Kidney (tissue), 14 donors: ENCODE results near the gene CANX. TPM values are rescaled to one million over a fixed set of nuclear protein-coding genes. Genes with fewer than 3 reads are reported as not detected.
A peak's percentile ranks its signal among the peaks of the same experiment; 100 is the strongest.

ENCODE experiments used
- DNase-seq, 5 donors: peaks; one replicate each; pipeline ENCODE4 v3.0.0-alpha.2; 2013 to 2020
- FAIRE-seq: peaks from 2 replicates; lab custom pipeline; 2012; peaks lifted over from hg19 to GRCh38; lab: Jason Lieb, UNC
- H3K27ac ChIP-seq, 2 donors: one replicate each; pipeline ENCODE4 v1.7.0; 2013; ENCODE audit warnings: low read depth in 2 of 2, low read length in 2 of 2, inconsistent platforms in 1 of 2
- H3K27me3 ChIP-seq: one replicate; pipeline ENCODE4 v1.7.1; 2013; ENCODE audit warnings: low read length, inconsistent platforms; ENCODE audit not compliant: control insufficient read depth, insufficient read depth
- H3K36me3 ChIP-seq, 3 donors: one replicate each; pipeline versions ENCODE4 v1.7.0 to v1.7.1; 2013; ENCODE audit warnings: low read length in 3 of 3, control low read depth in 1 of 3, inconsistent platforms in 1 of 3; ENCODE audit not compliant: insufficient read depth in 3 of 3, control insufficient read depth in 2 of 3
- H3K4me1 ChIP-seq, 3 donors: one replicate each; pipeline versions ENCODE4 v1.7.0 to v1.7.1; 2013; ENCODE audit warnings: low read length in 3 of 3, inconsistent platforms in 1 of 3, low read depth in 1 of 3; ENCODE audit not compliant: control insufficient read depth in 2 of 3, insufficient read depth in 2 of 3
- H3K4me3 ChIP-seq, 3 donors: one replicate each; pipeline versions ENCODE4 v1.7.0 to v1.8.1; 2013; ENCODE audit warnings: low read length in 3 of 3, control low read depth in 1 of 3, inconsistent platforms in 1 of 3
- H3K9ac ChIP-seq, 3 donors: one replicate each; pipeline versions ENCODE4 v1.7.0 to v1.7.1; 2013; ENCODE audit warnings: low read length in 3 of 3, control low read depth in 1 of 3, inconsistent platforms in 1 of 3
- H3K9me3 ChIP-seq, 3 donors: one replicate each; pipeline versions ENCODE4 v1.7.0 to v1.7.1; 2013; ENCODE audit warnings: low read length in 3 of 3, control low read depth in 1 of 3, inconsistent platforms in 1 of 3; ENCODE audit not compliant: control insufficient read depth in 2 of 3, insufficient read depth in 1 of 3
- intact Hi-C: fragments of 100-400 bp; cut with DNase I; formaldehyde crosslinking; loops from one replicate; pipeline ENCODE4 v1.11.1; 2022
- polyA plus RNA-seq: library from polyadenylated mRNA; stranded (reverse); fragments of 350-450 nt; fragmentation: Illumina TruSeq; extraction: RNeasy Lipid Tissue Mini Kit (QIAGEN cat#74804); gene quantifications from one replicate; pipeline ENCODE4 v1.2.3, GENCODE V29; 2014; ENCODE audit warnings: low read depth, low replicate concordance; ENCODE audit not compliant: insufficient read depth
- total RNA-seq: library from RNA; stranded (reverse); fragmentation: NEBNext Ultra II Directional; extraction: Animal tissue kit (Norgen Biotek cat#: 25700); gene quantifications from one replicate; pipeline ENCODE4 v1.2.1, GENCODE V29; 2021
- TF ChIP-seq, protein P1 (sequence below): IDR thresholded peaks from 3 replicates; pipeline ENCODE4 v1.5.1; 2012; ENCODE audit warnings: mild to moderate bottlenecking, moderate library complexity, borderline replicate concordance; ENCODE audit not compliant: insufficient read depth; ENCODE audit errors: extremely low read depth
- donor health status: control.
- donor health status: control.
- donor health status: control.
- donor health status: control.
- donor health status: control.
- donor health status: DM: yes; HTN: yes; CAD: no.
- donor health status: Normal renal cell carcinoma (clear cell type).

CANX gene
- total and polyA plus RNA-seq, 2 donors from 2014 or later = 208 to 824 TPM

DNA sequence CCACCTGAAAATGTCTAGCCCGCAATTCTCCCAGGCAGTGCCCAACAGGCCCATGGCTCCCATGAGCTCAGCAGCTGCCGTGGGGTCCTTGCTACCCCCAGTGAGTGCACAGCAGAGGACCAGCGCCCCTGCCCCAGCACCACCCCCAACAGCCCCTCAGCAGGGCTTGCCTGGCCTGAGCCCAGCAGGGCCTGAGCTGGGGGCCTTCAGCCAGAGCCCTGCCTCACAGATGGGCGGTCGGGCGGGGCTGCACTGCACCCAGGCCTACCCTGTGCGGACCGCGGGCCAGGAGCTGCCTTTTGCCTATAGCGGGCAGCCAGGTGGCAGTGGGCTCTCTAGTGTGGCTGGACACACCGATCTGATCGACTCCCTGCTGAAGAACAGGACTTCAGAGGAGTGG is 75.7 kb downstream of the CANX start:
- Histone ChIP-seq H3K27me3 (no peaks in the 10 kb centered on the region), H3K4me3 (no peak overlapping the region), H3K9ac (no peak overlapping the region), H3K4me1 (no peaks in the 10 kb centered on the region), H3K9me3 (no peaks in the 10 kb centered on the region), H3K27ac (no peak overlapping the region), H3K36me3 (peaks cover 4 to 45% (median 43%) of the 10 kb centered on the region in 3 donors)
- TF ChIP-seq, protein P1, sequence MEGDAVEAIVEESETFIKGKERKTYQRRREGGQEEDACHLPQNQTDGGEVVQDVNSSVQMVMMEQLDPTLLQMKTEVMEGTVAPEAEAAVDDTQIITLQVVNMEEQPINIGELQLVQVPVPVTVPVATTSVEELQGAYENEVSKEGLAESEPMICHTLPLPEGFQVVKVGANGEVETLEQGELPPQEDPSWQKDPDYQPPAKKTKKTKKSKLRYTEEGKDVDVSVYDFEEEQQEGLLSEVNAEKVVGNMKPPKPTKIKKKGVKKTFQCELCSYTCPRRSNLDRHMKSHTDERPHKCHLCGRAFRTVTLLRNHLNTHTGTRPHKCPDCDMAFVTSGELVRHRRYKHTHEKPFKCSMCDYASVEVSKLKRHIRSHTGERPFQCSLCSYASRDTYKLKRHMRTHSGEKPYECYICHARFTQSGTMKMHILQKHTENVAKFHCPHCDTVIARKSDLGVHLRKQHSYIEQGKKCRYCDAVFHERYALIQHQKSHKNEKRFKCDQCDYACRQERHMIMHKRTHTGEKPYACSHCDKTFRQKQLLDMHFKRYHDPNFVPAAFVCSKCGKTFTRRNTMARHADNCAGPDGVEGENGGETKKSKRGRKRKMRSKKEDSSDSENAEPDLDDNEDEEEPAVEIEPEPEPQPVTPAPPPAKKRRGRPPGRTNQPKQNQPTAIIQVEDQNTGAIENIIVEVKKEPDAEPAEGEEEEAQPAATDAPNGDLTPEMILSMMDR = no peak
- FAIRE-seq = no peak
- peak in 1 of 5 donors; percentile 60 for DNase-seq
- intact Hi-C loops = no loop called here

DNA sequence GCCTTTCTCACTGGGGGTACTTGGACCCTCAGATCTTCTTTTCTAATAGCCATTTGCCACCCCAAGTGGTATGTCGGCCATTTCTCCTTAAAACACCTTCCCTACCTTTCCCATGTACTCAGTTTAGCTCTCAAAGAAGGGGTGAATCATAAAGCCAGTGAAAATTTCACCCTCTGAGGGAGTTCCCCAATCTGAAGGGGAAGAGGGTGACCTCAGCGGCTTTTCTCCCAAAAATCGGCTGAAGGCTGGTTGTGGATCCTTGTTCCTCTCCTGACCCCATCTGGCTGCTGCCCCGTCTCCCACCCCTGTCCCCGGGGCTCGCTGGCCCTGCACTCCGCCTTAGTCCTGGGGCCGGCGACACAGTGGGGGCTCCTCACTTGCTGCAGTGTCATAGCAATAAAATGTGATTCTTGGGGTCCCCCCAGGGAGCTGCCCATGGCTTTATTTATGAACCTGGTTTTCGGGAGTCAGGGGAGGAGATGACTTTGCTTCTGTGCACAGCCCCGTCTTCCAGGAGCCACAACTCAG is 77.7 kb downstream of the CANX start:
- Histone ChIP-seq H3K36me3 (peaks cover 3 to 33% (median 32%) of the 10 kb centered on the region in 3 donors), H3K9me3 (no peaks in the 10 kb centered on the region), H3K27me3 (no peaks in the 10 kb centered on the region), H3K9ac (no peak overlapping the region), H3K4me3 (no peak overlapping the region), H3K4me1 (no peaks in the 10 kb centered on the region), H3K27ac (no peak overlapping the region)
- TF ChIP-seq, protein P1 = no peak
- FAIRE-seq (no peak), DNase-seq (peak in 1 of 5 donors; percentile 48)
- intact Hi-C loops = no loop called here

DNA sequence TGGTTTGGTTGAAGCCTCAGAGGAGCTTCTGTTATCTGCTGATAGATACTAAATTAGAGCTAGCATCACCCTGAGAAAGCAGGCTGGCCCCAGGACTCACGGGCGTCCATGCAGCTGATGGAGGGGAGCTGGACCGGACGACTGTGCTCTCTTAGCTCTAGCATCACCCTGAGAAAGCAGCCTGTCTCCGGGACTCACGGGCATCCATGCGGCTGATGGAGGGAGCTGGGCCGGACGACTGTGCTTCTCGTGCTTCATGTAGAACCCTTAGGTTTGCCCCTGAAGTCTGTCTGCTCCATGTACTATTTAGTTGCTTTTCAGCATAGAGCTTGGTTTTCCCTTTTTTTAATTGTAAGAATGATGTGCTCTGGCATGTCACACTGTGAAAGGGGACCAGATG is 78.7 kb downstream of the CANX start:
- Histone ChIP-seq H3K4me3 (no peak overlapping the region), H3K4me1 (no peaks in the 10 kb centered on the region), H3K9me3 (no peaks in the 10 kb centered on the region), H3K27ac (no peak overlapping the region), H3K9ac (no peak overlapping the region), H3K27me3 (no peaks in the 10 kb centered on the region), H3K36me3 (peaks cover 3 to 27% (median 23%) of the 10 kb centered on the region in 3 donors)
- TF ChIP-seq, protein P1 = no peak
- FAIRE-seq (no peak), DNase-seq (peak in 1 of 5 donors; percentile 38)
- intact Hi-C loops = no loop called here

DNA sequence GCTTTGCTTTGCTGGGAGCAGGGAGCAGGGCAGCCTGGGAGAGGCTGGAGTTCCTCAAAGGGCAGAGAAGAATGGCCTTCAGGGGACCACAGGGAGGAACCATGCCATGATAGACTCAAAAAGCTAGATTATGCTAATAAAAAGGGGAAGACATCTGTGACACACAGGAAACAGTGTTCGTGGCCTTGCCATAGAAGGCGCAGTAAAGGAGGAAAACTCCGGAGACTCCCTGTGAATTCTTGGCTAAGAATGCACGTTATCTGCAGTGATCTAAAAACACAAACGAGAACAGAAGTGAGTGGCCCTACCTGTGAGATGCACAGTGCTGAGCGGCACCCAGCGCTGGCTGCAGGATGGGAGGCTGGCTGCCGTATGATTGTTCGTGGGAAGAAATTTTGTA is 79.1 kb downstream of the CANX start:
- TF ChIP-seq, protein P1 = no peak
- FAIRE-seq (no peak), DNase-seq (no peak)
- Histone ChIP-seq H3K36me3 (peaks cover 3 to 25% (median 18%) of the 10 kb centered on the region in 3 donors), H3K4me1 (no peaks in the 10 kb centered on the region), H3K9ac (no peak overlapping the region), H3K9me3 (no peaks in the 10 kb centered on the region), H3K27ac (no peak overlapping the region), H3K27me3 (no peaks in the 10 kb centered on the region), H3K4me3 (no peak overlapping the region)
- intact Hi-C loops = no loop called here
